ENCODE measurements around the gene LDAF1.
A peak's percentile ranks its signal among the peaks of the same experiment; 100 is the strongest.
"Not testable (repeated sequence)": the region's sequence is repeated elsewhere in the genome, so short reads cannot be mapped to it uniquely, and the experiment has no call there.

LDAF1 gene

GRCh38 chr16:21156767-21157467 is 1.6 kb upstream of the LDAF1 start:
- H3K4me3 Mint-ChIP-seq: peak overlapping the region; percentile 15
- H3K36me3 Mint-ChIP-seq: no peaks in the 10 kb centered on the region
- no peaks in the 10 kb centered on the region for H3K9me3 Mint-ChIP-seq
- no peak overlapping the region for H3K27ac Mint-ChIP-seq
- H3K4me1 Mint-ChIP-seq: peaks cover 33% of the 10 kb centered on the region
- H3K27me3 Mint-ChIP-seq: no peaks in the 10 kb centered on the region

DNA sequence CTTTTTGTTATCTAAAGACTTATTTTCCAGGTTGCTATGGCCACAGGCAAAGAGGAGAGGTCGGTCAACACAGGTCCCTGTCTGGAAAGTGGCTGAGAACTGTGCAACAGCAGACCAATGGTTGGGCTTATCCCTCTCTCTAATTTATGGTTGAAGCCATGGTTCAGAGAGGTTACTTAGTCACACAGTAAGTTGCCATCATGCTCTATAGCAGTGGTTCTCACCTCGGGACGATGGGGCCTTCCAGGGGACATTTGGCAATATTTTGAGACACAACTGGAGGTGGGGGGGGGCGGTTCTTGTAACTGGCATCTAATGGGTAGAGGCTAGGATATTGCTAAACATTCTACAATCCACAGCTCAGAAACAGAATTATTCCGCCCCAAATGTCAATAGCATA is 842 bp upstream of the LDAF1 start:
- Mint-ChIP-seq H3K4me3 (peak overlapping the region; percentile 54), H3K36me3 (no peaks in the 10 kb centered on the region), H3K4me1 (peaks cover 33% of the 10 kb centered on the region), H3K27ac (no peak overlapping the region), H3K9me3 (no peaks in the 10 kb centered on the region), H3K27me3 (no peaks in the 10 kb centered on the region)

DNA sequence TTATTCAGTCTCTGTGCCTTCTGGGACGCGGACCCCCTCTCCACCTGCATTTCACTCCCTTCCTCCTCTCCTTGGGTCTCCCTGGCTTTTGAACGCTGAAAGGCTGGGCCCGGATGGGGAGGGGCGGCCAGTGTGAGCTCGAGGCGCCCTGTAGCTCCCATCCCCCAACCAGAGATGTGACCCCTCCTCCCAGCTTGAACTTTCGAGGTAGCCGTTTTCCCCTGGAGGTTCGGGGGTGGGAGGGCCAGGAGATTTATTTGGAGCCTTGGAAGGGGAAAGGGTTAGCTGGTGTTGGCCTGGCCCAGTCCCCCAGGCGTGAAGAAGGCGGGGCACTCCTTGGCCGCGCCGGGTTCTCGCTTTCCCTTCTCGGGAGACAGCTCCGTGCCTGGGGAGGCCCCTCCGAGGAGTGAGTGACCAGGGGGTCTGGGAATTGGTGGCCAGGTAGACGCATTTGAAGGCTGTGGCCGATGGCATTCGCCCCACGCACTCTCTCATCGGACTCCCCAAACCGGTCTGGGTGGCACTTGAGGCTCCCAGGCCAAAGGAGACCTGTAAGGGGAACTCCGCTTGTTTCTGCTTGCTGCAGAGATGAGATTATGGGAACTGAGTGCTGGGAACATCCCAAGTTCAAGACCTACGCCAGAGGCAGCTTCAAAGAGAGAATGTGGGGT is 942 bp downstream of the LDAF1 start:
- H3K27me3 Mint-ChIP-seq: no peaks in the 10 kb centered on the region
- no peaks in the 10 kb centered on the region for H3K9me3 Mint-ChIP-seq
- H3K4me1 Mint-ChIP-seq: peaks cover 33% of the 10 kb centered on the region
- no peaks in the 10 kb centered on the region for H3K36me3 Mint-ChIP-seq
- peak overlapping the region; percentile 69 for H3K27ac Mint-ChIP-seq
- peak overlapping the region; percentile 90 for H3K4me3 Mint-ChIP-seq

GRCh38 chr16:21160276-21160675 is 1.8 kb downstream of the LDAF1 start:
- no peak overlapping the region for H3K27ac Mint-ChIP-seq
- no peaks in the 10 kb centered on the region for H3K27me3 Mint-ChIP-seq
- no peak overlapping the region for H3K4me3 Mint-ChIP-seq
- H3K36me3 Mint-ChIP-seq: peaks cover under 1% of the 10 kb centered on the region
- H3K9me3 Mint-ChIP-seq: no peaks in the 10 kb centered on the region
- peaks cover 33% of the 10 kb centered on the region for H3K4me1 Mint-ChIP-seq

- peaks cover 3% of the 10 kb centered on the region for H3K36me3 Mint-ChIP-seq
- no peaks in the 10 kb centered on the region for H3K27me3 Mint-ChIP-seq
- no peak overlapping the region for H3K4me3 Mint-ChIP-seq
- H3K4me1 Mint-ChIP-seq: peaks cover 33% of the 10 kb centered on the region
- H3K9me3 Mint-ChIP-seq: no peaks in the 10 kb centered on the region
- H3K27ac Mint-ChIP-seq: no peak overlapping the region
These were observed 2.7 kb downstream of the LDAF1 start for GRCh38 chr16:21161211-21161610.

GRCh38 chr16:21162661-21163151 is 4.2 kb downstream of the LDAF1 start:
- no peaks in the 10 kb centered on the region for H3K9me3 Mint-ChIP-seq
- peaks cover 6% of the 10 kb centered on the region for H3K36me3 Mint-ChIP-seq
- peaks cover 28% of the 10 kb centered on the region for H3K4me1 Mint-ChIP-seq
- no peaks in the 10 kb centered on the region for H3K27me3 Mint-ChIP-seq
- H3K4me3 Mint-ChIP-seq: no peak overlapping the region
- H3K27ac Mint-ChIP-seq: no peak overlapping the region

GRCh38 chr16:21163576-21163975 is 5.1 kb downstream of the LDAF1 start:
- H3K27ac Mint-ChIP-seq: no peak overlapping the region
- H3K27me3 Mint-ChIP-seq: no peaks in the 10 kb centered on the region
- H3K9me3 Mint-ChIP-seq: no peaks in the 10 kb centered on the region

GRCh38 chr16:21164521-21165168 is 6.2 kb downstream of the LDAF1 start:
- no peak overlapping the region for H3K27ac Mint-ChIP-seq
- peaks cover 6% of the 10 kb centered on the region for H3K36me3 Mint-ChIP-seq
- no peaks in the 10 kb centered on the region for H3K9me3 Mint-ChIP-seq
- H3K27me3 Mint-ChIP-seq: no peaks in the 10 kb centered on the region
- no peak overlapping the region for H3K4me3 Mint-ChIP-seq
- peaks cover 16% of the 10 kb centered on the region for H3K4me1 Mint-ChIP-seq

More at GRCh38 chr16:21163576-21163975, 5.1 kb downstream of the LDAF1 start:
- no peak overlapping the region for H3K4me3 Mint-ChIP-seq
- H3K4me1 Mint-ChIP-seq: peaks cover 24% of the 10 kb centered on the region
- peaks cover 6% of the 10 kb centered on the region for H3K36me3 Mint-ChIP-seq

GRCh38 chr16:21166561-21166961 is 8.1 kb downstream of the LDAF1 start:
- H3K4me1 Mint-ChIP-seq: peaks cover 1% of the 10 kb centered on the region
- H3K4me3 Mint-ChIP-seq: no peak overlapping the region
- no peaks in the 10 kb centered on the region for H3K27me3 Mint-ChIP-seq
- H3K36me3 Mint-ChIP-seq: peaks cover 11% of the 10 kb centered on the region
- H3K27ac Mint-ChIP-seq: no peak overlapping the region
- H3K9me3 Mint-ChIP-seq: no peaks in the 10 kb centered on the region

DNA sequence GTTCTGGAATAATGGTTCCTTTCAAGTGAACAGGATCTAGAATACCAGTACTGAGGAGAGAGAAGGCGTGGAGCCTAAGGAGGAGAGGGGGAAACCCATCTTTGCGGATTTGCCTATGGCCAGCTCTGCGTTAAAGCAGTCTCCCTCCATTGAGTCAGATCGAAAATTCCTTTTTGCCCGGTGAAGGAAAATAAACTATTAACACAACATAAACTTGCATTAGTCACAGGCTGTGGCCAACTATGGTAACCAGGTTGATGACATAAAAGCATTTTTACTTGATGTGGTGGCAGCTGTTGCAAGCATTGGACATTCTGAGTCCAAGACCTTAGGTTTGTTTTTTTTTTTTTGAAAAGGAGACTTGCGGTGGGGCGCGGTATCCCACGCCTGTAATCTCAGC is 8.9 kb downstream of the LDAF1 start:
- peaks cover 11% of the 10 kb centered on the region for H3K36me3 Mint-ChIP-seq
- H3K9me3 Mint-ChIP-seq: no peaks in the 10 kb centered on the region
- H3K27ac Mint-ChIP-seq: no peak overlapping the region
- H3K27me3 Mint-ChIP-seq: no peaks in the 10 kb centered on the region
- no peak overlapping the region for H3K4me3 Mint-ChIP-seq
- no peaks in the 10 kb centered on the region for H3K4me1 Mint-ChIP-seq

GRCh38 chr16:21167929-21168602 is 9.6 kb downstream of the LDAF1 start:
- Mint-ChIP-seq H3K9me3 (no peaks in the 10 kb centered on the region), H3K4me1 (no peaks in the 10 kb centered on the region), H3K4me3 (no peak overlapping the region), H3K27ac (no peak overlapping the region), H3K36me3 (peaks cover 14% of the 10 kb centered on the region), H3K27me3 (no peaks in the 10 kb centered on the region)

DNA sequence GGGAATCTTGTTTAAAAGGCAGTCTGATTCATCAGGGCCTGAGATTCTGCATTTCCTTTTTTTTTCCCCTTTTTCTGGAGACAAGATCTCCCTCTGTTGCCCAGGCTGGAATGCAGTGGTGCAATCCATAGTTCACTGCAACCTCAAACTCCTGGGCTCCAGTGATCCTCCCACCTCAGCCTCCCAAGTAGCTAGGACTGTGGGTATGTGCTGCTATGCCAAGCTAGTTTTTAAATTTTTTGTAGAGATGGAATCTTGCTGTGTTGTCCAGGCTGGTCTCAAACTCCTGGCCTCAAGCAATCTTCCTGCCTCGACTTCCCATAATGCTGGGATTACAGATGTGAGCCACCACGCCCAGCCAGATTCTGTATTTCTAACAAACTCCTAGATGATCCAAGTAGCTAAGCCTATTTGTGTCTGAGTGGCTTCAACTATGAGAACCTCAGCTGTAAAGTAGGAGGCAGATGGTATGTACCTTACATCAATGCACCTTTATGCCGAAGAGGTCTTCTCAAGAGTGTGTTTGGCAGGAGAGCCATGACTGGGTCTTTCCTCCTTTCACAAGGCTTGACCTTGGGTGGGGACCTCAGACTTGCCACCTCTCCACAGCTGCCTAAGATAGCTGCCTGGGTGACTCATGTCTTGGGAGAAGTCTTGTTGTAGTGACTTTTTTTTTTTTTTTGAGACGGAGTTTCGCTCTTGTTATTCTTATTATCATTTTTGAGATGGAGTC is 10.9 kb downstream of the LDAF1 start:
- H3K27ac Mint-ChIP-seq: no peak overlapping the region
- H3K4me1 Mint-ChIP-seq: no peaks in the 10 kb centered on the region
- peaks cover 14% of the 10 kb centered on the region for H3K36me3 Mint-ChIP-seq
- H3K4me3 Mint-ChIP-seq: no peak overlapping the region
- no peaks in the 10 kb centered on the region for H3K27me3 Mint-ChIP-seq
- H3K9me3 Mint-ChIP-seq: no peaks in the 10 kb centered on the region

DNA sequence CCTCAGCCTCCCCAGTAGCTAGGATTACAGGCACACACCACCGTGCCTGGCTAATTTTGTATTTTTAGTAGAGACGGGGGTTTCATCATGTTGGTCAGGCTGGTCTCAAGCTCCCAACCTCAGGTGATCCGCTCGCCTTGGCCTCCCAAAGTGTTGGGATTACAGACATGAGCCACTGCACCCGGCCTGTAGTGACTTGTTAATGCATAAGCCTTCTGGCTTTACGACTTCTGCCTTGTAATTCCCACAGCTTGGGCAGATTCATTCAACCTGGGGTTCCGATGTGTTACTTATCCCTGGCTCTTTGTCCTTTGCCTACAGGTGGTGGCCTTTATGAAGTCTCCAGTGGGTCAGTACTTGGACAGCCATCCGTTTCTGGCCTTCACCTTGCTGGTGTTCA is 11.6 kb downstream of the LDAF1 start:
- H3K27ac Mint-ChIP-seq, H3K27me3 Mint-ChIP-seq, H3K4me1 Mint-ChIP-seq, H3K9me3 Mint-ChIP-seq, H3K4me3 Mint-ChIP-seq: not testable (repeated sequence)
- peaks cover 18% of the 10 kb centered on the region for H3K36me3 Mint-ChIP-seq

- Mint-ChIP-seq H3K4me1 (no peaks in the 10 kb centered on the region), H3K27ac (no peak overlapping the region), H3K27me3 (no peaks in the 10 kb centered on the region), H3K4me3 (no peak overlapping the region), H3K9me3 (no peaks in the 10 kb centered on the region), H3K36me3 (peaks cover 17% of the 10 kb centered on the region)
These were observed 14.2 kb downstream of the LDAF1 start for GRCh38 chr16:21172650-21173049.

DNA sequence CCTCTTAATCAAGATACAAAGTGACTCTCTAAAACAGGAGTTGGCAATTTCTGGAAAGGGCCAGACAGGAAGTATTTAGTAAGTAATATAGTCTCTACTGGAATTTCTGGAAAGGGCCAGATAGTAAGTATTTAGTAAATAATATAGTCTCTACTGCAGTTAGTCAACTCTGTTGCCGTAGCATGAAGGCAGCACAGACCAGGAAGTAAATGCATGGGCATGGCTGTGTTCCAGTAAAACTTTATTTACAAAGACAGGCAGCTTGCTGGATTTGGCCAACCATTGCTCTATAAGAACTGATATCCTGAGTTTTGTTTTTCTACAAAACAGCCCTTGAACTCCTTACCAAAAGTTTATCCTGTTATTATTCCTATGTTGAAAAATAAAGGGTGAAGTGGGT is 16.9 kb downstream of the LDAF1 start:
- no peak overlapping the region for H3K27ac Mint-ChIP-seq
- H3K4me1 Mint-ChIP-seq: no peaks in the 10 kb centered on the region
- H3K9me3 Mint-ChIP-seq: no peaks in the 10 kb centered on the region
- no peak overlapping the region for H3K4me3 Mint-ChIP-seq
- H3K27me3 Mint-ChIP-seq: no peaks in the 10 kb centered on the region
- peaks cover 31% of the 10 kb centered on the region for H3K36me3 Mint-ChIP-seq
